Measurements from ENCODE around the gene PRKAR2B.

GRCh38 chr7:107024906-107025305 is 19.6 kb upstream of the PRKAR2B start:
- TF ChIP-seq CTCF (conservative IDR thresholded peaks at IDR 0.05 in 1 of 2, IDR thresholded peaks at IDR 0.05 in 1 of 2; ENCODE audit: low read depth in 1 of 2, low read length in 2 of 2) (no peak), EZH2 (IDR thresholded peaks at IDR 0.05; ENCODE audit: low read length, missing control alignments) (no peak)
